CD1c-positive myeloid dendritic cell (primary cell): ENCODE data around the gene CTIF.
"Not testable (repeated sequence)": the region's sequence is repeated elsewhere in the genome, so short reads cannot be mapped to it uniquely, and the experiment has no call there.

ENCODE experiments used
- DNase-seq: peaks from one replicate; pipeline ENCODE4 v3.0.0-alpha.2; 2016; ENCODE audit errors: extremely low spot score

CTIF gene

GRCh38 chr18:48801728-48802542 lies 263.1 kb downstream of the CTIF start:
- DNase-seq: no peak

- DNase-seq: no peak
Measured at GRCh38 chr18:48802543-48803290, 263.9 kb downstream of the CTIF start.

GRCh38 chr18:48803518-48803917 lies 264.7 kb downstream of the CTIF start:
- DNase-seq: no peak

GRCh38 chr18:48803951-48804855 lies 265.4 kb downstream of the CTIF start:
- DNase-seq: no peak

- no peak for DNase-seq
Measured at GRCh38 chr18:48804856-48805610, 266.2 kb downstream of the CTIF start.

- DNase-seq: no peak
Measured at GRCh38 chr18:48805826-48806535, 267.1 kb downstream of the CTIF start.

GRCh38 chr18:48806551-48807261 lies 267.9 kb downstream of the CTIF start:
- DNase-seq: no peak

- no peak for DNase-seq
Measured at GRCh38 chr18:48808476-48808875, 269.6 kb downstream of the CTIF start.

GRCh38 chr18:48809365-48809764 lies 270.5 kb downstream of the CTIF start:
- DNase-seq: peak; percentile 66

GRCh38 chr18:48810805-48811204 lies 272.0 kb downstream of the CTIF start:
- no peak for DNase-seq

GRCh38 chr18:48811401-48811800 lies 272.6 kb downstream of the CTIF start:
- DNase-seq: no peak

GRCh38 chr18:48811977-48812451 lies 273.2 kb downstream of the CTIF start:
- not testable (repeated sequence) for DNase-seq

GRCh38 chr18:48813321-48813720 lies 274.5 kb downstream of the CTIF start:
- DNase-seq: no peak

GRCh38 chr18:48813833-48814489 lies 275.1 kb downstream of the CTIF start:
- DNase-seq: peak; percentile 66

- DNase-seq: no peak
Measured at GRCh38 chr18:48814490-48815178, 275.8 kb downstream of the CTIF start.

- no peak for DNase-seq
Measured at GRCh38 chr18:48815179-48815515, 276.3 kb downstream of the CTIF start.

- DNase-seq: no peak
Measured at GRCh38 chr18:48815581-48816324, 276.9 kb downstream of the CTIF start.

GRCh38 chr18:48816554-48816953 lies 277.7 kb downstream of the CTIF start:
- DNase-seq: no peak
